Loucy (cell line): ENCODE data around the gene PMM1.
"Not testable (repeated sequence)": the region's sequence is repeated elsewhere in the genome, so short reads cannot be mapped to it uniquely, and the experiment has no call there.

Experiments
- H2AFZ ChIP-seq: fragments of 200-600 bp; sonication (generic); 2 replicates; pipeline ENCODE4 v1.6.0; 2016; ENCODE audit warnings: antibody characterized with exemption, mild to moderate bottlenecking, low read length, moderate library complexity
- H3F3A ChIP-seq: fragments of 200-600 bp; 2 replicates; pipeline ENCODE4 v1.6.0; 2016; ENCODE audit warnings: antibody characterized with exemption, low read depth, mild to moderate bottlenecking
- H3K27me3 ChIP-seq: fragments of 200-600 bp; sonication (generic); 2 replicates; pipeline ENCODE4 v1.6.1; 2014; ENCODE audit warnings: low read length, mild to moderate bottlenecking; ENCODE audit not compliant: insufficient read depth, poor library complexity, severe bottlenecking
- H3K36me3 ChIP-seq: fragments of 200-600 bp; sonication (generic); 2 replicates; pipeline ENCODE4 v1.6.1; 2016; ENCODE audit warnings: low read length; ENCODE audit not compliant: insufficient read depth
- H3K4me1 ChIP-seq: fragments of 200-600 bp; sonication (generic); 2 replicates; pipeline ENCODE4 v1.5.1; 2014; ENCODE audit warnings: low read length, mild to moderate bottlenecking; ENCODE audit not compliant: insufficient read depth, poor library complexity, severe bottlenecking
- H3K4me2 ChIP-seq: fragments of 200-600 bp; sonication (generic); 2 replicates; pipeline ENCODE4 v1.6.0; 2014; ENCODE audit warnings: antibody characterized with exemption, low read length, low read depth, mild to moderate bottlenecking; ENCODE audit not compliant: poor library complexity, severe bottlenecking
- H3K4me3 ChIP-seq: fragments of 200-600 bp; sonication (generic); 2 replicates; pipeline ENCODE4 v1.5.1; 2014; ENCODE audit warnings: low read length, mild to moderate bottlenecking, mixed read lengths; ENCODE audit not compliant: poor library complexity, severe bottlenecking
- H3K79me2 ChIP-seq: fragments of 200-600 bp; sonication (generic); 2 replicates; pipeline ENCODE4 v1.6.1; 2014; ENCODE audit warnings: low read length; ENCODE audit not compliant: insufficient read depth
- H3K9ac ChIP-seq: fragments of 200-600 bp; sonication (generic); 2 replicates; pipeline ENCODE4 v1.6.0; 2014; ENCODE audit warnings: mild to moderate bottlenecking, low read depth, low read length, moderate library complexity; ENCODE audit not compliant: poor library complexity, severe bottlenecking
- H3K9me2 ChIP-seq: fragments of 200-600 bp; sonication (generic); replicated peaks from 2 replicates; pipeline ENCODE4 v1.6.1; 2016; ENCODE audit warnings: low read depth, low read length, mixed read lengths
- H3K9me3 ChIP-seq: fragments of 200-600 bp; sonication (generic); 2 replicates; pipeline ENCODE4 v1.6.1; 2014; ENCODE audit warnings: mild to moderate bottlenecking, antibody characterized with exemption, low read length, low read depth; ENCODE audit not compliant: insufficient read depth
- H4K20me1 ChIP-seq: fragments of 200-600 bp; sonication (generic); 2 replicates; pipeline ENCODE4 v1.6.0; 2014; ENCODE audit warnings: antibody characterized with exemption, low read length, mild to moderate bottlenecking; ENCODE audit not compliant: insufficient read depth, poor library complexity, severe bottlenecking
- CTCF ChIP-seq: fragments of 200-600 bp; sonication (generic); conservative IDR thresholded peaks from 2 replicates; pipeline ENCODE4 v1.5.1; 2014; ENCODE audit warnings: mild to moderate bottlenecking, antibody characterized with exemption, low read length
- EZH2phosphoT487 ChIP-seq: fragments of 200-600 bp; IDR thresholded peaks from 2 replicates; pipeline ENCODE4 v1.6.1; 2018; ENCODE audit warnings: antibody characterized with exemption, mild to moderate bottlenecking, moderate library complexity, borderline replicate concordance

PMM1 gene

DNA sequence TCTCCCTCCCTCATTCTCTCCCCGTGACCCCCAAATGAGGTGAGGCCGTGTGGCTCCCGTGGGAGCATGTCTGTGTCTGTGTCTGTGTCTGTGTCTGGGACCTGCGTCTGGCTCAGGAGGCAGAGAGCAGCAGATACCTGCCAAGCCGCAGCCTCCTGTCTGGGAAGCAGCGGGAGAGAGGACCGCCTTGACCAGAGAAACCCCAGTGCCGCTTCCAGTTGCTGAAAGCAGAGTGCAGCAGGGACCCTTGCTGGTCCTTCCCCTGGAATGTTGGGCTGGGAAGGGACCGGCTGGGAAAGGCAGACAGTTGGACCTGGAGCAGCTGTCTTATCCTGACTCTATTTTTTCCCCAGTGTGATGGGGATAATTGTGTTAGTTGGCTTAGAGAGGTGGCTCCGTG lies 28.3 kb downstream of the PMM1 start:
- no peaks in the 10 kb centered on the region for H3F3A ChIP-seq

GRCh38 chr22:41560095-41560471 lies 29.6 kb downstream of the PMM1 start:
- Histone ChIP-seq H3K27me3 (peaks cover 11% of the 10 kb centered on the region), H2AFZ (no peak overlapping the region), H3K4me3 (no peak overlapping the region), H3K9ac (no peak overlapping the region), H3K9me2 (no peaks in the 10 kb centered on the region), H3K4me2 (no peak overlapping the region), H3K79me2 (no peaks in the 10 kb centered on the region), H3F3A (no peaks in the 10 kb centered on the region), H4K20me1 (no peaks in the 10 kb centered on the region), H3K4me1 (no peaks in the 10 kb centered on the region), H3K9me3 (no peaks in the 10 kb centered on the region), H3K36me3 (no peaks in the 10 kb centered on the region)
- no peak for TF ChIP-seq EZH2phosphoT487
- no peak for TF ChIP-seq CTCF

More for the DNA sequence above, 28.3 kb downstream of the PMM1 start:
- H3K4me1 ChIP-seq = no peaks in the 10 kb centered on the region
- H3K36me3 ChIP-seq = no peaks in the 10 kb centered on the region
- no peaks in the 10 kb centered on the region for H3K79me2 ChIP-seq
- no peaks in the 10 kb centered on the region for H3K9me3 ChIP-seq
- H3K4me2 ChIP-seq = no peak overlapping the region
- H2AFZ ChIP-seq = no peak overlapping the region
- no peaks in the 10 kb centered on the region for H3K9me2 ChIP-seq
- no peak overlapping the region for H3K4me3 ChIP-seq
- no peak overlapping the region for H3K9ac ChIP-seq
- H3K27me3 ChIP-seq = peaks cover 11% of the 10 kb centered on the region
- H4K20me1 ChIP-seq = no peaks in the 10 kb centered on the region
- TF ChIP-seq CTCF = no peak
- TF ChIP-seq EZH2phosphoT487 = no peak

DNA sequence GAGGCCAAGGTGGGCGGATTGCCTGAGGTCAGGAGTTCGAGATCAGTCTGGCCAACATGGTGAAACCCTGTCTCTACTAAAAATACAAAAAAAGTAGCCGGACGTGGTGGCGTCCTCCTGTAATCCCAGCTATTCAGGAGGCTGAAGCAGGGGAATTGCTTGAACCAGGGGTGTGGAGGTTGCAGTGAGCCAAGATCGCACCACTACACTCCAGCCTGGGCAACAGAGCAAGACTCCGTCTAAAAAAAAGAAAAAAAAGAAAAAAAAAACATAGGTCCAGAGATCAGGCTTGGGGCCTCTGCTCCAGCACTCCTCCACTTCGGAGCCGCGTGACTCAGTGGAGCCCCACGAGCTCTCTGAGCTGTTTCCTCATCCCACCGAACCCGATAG lies 31.4 kb downstream of the PMM1 start:
- H3K4me3 ChIP-seq, H3K9me3 ChIP-seq, H3K9me2 ChIP-seq, H3K79me2 ChIP-seq, H2AFZ ChIP-seq, H3K4me2 ChIP-seq, H3K4me1 ChIP-seq, H3F3A ChIP-seq, H4K20me1 ChIP-seq, H3K36me3 ChIP-seq, H3K9ac ChIP-seq: not testable (repeated sequence)
- peaks cover 11% of the 10 kb centered on the region for H3K27me3 ChIP-seq

GRCh38 chr22:41557401-41558240 lies 32.0 kb downstream of the PMM1 start:
- peaks cover 11% of the 10 kb centered on the region for H3K27me3 ChIP-seq
- TF ChIP-seq EZH2phosphoT487 = no peak
- H3F3A ChIP-seq = no peaks in the 10 kb centered on the region
- H3K36me3 ChIP-seq = no peaks in the 10 kb centered on the region
- H3K9ac ChIP-seq = no peak overlapping the region
- H3K4me1 ChIP-seq = no peaks in the 10 kb centered on the region
- H3K4me3 ChIP-seq = no peak overlapping the region
- no peaks in the 10 kb centered on the region for H4K20me1 ChIP-seq
- no peak overlapping the region for H2AFZ ChIP-seq
- no peaks in the 10 kb centered on the region for H3K9me2 ChIP-seq
- no peaks in the 10 kb centered on the region for H3K79me2 ChIP-seq
- no peak overlapping the region for H3K4me2 ChIP-seq
- H3K9me3 ChIP-seq = no peaks in the 10 kb centered on the region
